ENCODE results near the gene CRABP2. TPM values are rescaled to one million over a fixed set of nuclear protein-coding genes. Genes with fewer than 3 reads are reported as not detected.

Gene CRABP2
- total and polyA plus RNA-seq, 10 of the 15 experiments (the other 5 are each of a cell fraction or from before 2014, with no cell fraction given): 0.21 to 1.3 (median 0.41) TPM

DNA sequence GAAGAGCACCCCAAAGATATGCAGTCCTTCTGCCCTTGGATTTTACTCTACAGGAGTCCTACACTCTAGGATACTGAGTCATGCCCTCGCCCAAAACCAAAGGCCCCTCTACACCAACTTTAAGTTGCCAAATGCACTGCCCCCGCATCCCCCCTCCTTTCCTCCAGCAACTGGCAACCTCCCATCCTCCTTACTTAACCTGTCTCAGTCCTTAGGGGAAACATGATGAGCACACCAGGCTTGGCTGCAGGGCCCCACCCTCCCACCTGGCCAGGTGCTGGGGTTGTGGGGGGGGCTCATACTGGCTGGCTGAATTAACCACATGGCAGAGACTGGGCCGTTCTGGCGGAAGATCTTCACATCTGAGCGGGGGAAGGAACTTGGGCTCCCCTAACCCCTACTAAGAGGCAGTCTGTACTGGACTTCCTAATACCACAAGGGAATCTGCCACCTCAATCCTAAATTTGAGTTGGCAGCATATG, 44.8 kb upstream of the CRABP2 start (continued):
- TF ChIP-seq, protein P1, sequence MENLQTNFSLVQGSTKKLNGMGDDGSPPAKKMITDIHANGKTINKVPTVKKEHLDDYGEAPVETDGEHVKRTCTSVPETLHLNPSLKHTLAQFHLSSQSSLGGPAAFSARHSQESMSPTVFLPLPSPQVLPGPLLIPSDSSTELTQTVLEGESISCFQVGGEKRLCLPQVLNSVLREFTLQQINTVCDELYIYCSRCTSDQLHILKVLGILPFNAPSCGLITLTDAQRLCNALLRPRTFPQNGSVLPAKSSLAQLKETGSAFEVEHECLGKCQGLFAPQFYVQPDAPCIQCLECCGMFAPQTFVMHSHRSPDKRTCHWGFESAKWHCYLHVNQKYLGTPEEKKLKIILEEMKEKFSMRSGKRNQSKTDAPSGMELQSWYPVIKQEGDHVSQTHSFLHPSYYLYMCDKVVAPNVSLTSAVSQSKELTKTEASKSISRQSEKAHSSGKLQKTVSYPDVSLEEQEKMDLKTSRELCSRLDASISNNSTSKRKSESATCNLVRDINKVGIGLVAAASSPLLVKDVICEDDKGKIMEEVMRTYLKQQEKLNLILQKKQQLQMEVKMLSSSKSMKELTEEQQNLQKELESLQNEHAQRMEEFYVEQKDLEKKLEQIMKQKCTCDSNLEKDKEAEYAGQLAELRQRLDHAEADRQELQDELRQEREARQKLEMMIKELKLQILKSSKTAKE (IDR thresholded peaks at IDR 0.05; ENCODE audit: low read depth, poor library complexity, severe bottlenecking): no peak
- no peak for TF ChIP-seq WRNIP1 (IDR thresholded peaks at IDR 0.05; ENCODE audit: borderline replicate concordance, low read depth, low read length)
- TF ChIP-seq HDAC2 (IDR thresholded peaks at IDR 0.05): no peak
- TF ChIP-seq, protein P2, sequence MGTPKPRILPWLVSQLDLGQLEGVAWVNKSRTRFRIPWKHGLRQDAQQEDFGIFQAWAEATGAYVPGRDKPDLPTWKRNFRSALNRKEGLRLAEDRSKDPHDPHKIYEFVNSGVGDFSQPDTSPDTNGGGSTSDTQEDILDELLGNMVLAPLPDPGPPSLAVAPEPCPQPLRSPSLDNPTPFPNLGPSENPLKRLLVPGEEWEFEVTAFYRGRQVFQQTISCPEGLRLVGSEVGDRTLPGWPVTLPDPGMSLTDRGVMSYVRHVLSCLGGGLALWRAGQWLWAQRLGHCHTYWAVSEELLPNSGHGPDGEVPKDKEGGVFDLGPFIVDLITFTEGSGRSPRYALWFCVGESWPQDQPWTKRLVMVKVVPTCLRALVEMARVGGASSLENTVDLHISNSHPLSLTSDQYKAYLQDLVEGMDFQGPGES (IDR thresholded peaks at IDR 0.05): no peak
- TF ChIP-seq LARP7 (IDR thresholded peaks at IDR 0.05): no peak
- TF ChIP-seq, protein P3, sequence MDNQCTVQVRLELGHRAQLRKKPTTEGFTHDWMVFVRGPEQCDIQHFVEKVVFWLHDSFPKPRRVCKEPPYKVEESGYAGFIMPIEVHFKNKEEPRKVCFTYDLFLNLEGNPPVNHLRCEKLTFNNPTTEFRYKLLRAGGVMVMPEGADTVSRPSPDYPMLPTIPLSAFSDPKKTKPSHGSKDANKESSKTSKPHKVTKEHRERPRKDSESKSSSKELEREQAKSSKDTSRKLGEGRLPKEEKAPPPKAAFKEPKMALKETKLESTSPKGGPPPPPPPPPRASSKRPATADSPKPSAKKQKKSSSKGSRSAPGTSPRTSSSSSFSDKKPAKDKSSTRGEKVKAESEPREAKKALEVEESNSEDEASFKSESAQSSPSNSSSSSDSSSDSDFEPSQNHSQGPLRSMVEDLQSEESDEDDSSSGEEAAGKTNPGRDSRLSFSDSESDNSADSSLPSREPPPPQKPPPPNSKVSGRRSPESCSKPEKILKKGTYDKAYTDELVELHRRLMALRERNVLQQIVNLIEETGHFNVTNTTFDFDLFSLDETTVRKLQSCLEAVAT (IDR thresholded peaks at IDR 0.05): no peak
- no peak for TF ChIP-seq NR2C2 (IDR thresholded peaks at IDR 0.05; ENCODE audit: borderline replicate concordance, control insufficient read depth, insufficient read length, low read depth)
- no peak for TF ChIP-seq POLR2AphosphoS2 (IDR thresholded peaks at IDR 0.05; ENCODE audit: low read depth, low read length)
- TF ChIP-seq FOXK2 (IDR thresholded peaks at IDR 0.05): no peak
- TF ChIP-seq ASH2L (IDR thresholded peaks at IDR 0.05; ENCODE audit: borderline replicate concordance, low read depth): no peak
- no peak for TF ChIP-seq SPI1 (IDR thresholded peaks at IDR 0.05; ENCODE audit: borderline replicate concordance, insufficient read depth, low read depth, low read length)
- no peak for TF ChIP-seq TAF1 (IDR thresholded peaks at IDR 0.05; ENCODE audit: borderline replicate concordance, low read depth, low read length)
- TF ChIP-seq TARDBP (IDR thresholded peaks at IDR 0.05; ENCODE audit: borderline replicate concordance): no peak
- peak; percentile 9; the same call in 1 of the 2 replicates for TF ChIP-seq TCF12 (IDR thresholded peaks at IDR 0.05; ENCODE audit: low read depth, low read length)
- TF ChIP-seq, protein P4, sequence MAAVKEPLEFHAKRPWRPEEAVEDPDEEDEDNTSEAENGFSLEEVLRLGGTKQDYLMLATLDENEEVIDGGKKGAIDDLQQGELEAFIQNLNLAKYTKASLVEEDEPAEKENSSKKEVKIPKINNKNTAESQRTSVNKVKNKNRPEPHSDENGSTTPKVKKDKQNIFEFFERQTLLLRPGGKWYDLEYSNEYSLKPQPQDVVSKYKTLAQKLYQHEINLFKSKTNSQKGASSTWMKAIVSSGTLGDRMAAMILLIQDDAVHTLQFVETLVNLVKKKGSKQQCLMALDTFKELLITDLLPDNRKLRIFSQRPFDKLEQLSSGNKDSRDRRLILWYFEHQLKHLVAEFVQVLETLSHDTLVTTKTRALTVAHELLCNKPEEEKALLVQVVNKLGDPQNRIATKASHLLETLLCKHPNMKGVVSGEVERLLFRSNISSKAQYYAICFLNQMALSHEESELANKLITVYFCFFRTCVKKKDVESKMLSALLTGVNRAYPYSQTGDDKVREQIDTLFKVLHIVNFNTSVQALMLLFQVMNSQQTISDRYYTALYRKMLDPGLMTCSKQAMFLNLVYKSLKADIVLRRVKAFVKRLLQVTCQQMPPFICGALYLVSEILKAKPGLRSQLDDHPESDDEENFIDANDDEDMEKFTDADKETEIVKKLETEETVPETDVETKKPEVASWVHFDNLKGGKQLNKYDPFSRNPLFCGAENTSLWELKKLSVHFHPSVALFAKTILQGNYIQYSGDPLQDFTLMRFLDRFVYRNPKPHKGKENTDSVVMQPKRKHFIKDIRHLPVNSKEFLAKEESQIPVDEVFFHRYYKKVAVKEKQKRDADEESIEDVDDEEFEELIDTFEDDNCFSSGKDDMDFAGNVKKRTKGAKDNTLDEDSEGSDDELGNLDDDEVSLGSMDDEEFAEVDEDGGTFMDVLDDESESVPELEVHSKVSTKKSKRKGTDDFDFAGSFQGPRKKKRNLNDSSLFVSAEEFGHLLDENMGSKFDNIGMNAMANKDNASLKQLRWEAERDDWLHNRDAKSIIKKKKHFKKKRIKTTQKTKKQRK (IDR thresholded peaks at IDR 0.05; ENCODE audit: low read depth, low read length): no peak
- TF ChIP-seq CBX3 (IDR thresholded peaks at IDR 0.05; ENCODE audit: borderline replicate concordance, low read depth): no peak
- TF ChIP-seq, protein P5, sequence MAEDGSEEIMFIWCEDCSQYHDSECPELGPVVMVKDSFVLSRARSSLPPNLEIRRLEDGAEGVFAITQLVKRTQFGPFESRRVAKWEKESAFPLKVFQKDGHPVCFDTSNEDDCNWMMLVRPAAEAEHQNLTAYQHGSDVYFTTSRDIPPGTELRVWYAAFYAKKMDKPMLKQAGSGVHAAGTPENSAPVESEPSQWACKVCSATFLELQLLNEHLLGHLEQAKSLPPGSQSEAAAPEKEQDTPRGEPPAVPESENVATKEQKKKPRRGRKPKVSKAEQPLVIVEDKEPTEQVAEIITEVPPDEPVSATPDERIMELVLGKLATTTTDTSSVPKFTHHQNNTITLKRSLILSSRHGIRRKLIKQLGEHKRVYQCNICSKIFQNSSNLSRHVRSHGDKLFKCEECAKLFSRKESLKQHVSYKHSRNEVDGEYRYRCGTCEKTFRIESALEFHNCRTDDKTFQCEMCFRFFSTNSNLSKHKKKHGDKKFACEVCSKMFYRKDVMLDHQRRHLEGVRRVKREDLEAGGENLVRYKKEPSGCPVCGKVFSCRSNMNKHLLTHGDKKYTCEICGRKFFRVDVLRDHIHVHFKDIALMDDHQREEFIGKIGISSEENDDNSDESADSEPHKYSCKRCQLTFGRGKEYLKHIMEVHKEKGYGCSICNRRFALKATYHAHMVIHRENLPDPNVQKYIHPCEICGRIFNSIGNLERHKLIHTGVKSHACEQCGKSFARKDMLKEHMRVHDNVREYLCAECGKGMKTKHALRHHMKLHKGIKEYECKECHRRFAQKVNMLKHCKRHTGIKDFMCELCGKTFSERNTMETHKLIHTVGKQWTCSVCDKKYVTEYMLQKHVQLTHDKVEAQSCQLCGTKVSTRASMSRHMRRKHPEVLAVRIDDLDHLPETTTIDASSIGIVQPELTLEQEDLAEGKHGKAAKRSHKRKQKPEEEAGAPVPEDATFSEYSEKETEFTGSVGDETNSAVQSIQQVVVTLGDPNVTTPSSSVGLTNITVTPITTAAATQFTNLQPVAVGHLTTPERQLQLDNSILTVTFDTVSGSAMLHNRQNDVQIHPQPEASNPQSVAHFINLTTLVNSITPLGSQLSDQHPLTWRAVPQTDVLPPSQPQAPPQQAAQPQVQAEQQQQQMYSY (CRISPR knock-in tag; IDR thresholded peaks at IDR 0.05): no peak
- no peak for TF ChIP-seq NBN (IDR thresholded peaks at IDR 0.05)
- no peak for TF ChIP-seq GABPA (IDR thresholded peaks at IDR 0.05; ENCODE audit: low read depth)
- 0 out of 2 replicates have a peak, but pooled peaks have one; percentile 64 for TF ChIP-seq CHD1 (IDR thresholded peaks at IDR 0.05; ENCODE audit: low read depth, low read length)

All from GM12878 (cell line).